B cell (primary cell): ENCODE measurements around the gene PGLYRP2. TPM values are rescaled to one million over a fixed set of nuclear protein-coding genes. Genes with fewer than 3 reads are reported as not detected.

Source experiments
- ATAC-seq: fragments of 200-7000 bp; cut with Tn5 transposase; one replicate; pipeline ENCODE4 v1.10.0; 2021; ENCODE audit warnings: low read depth, mild to moderate bottlenecking, moderate number of reproducible peaks, moderate library complexity
- CTCF ChIA-PET: fragments of 350-600 bp; sonication (Branson Sonifier 250); formaldehyde crosslinking; loops from one replicate; lab custom pipeline; 2021; ENCODE audit warnings: antibody characterized with exemption, inconsistent platforms; lab: Charles Lee
- POLR2A ChIA-PET: fragments of 350-600 bp; sonication (Branson Sonifier 250); formaldehyde crosslinking; loops from one replicate; lab custom pipeline; 2021; ENCODE audit warnings: antibody characterized with exemption; lab: Charles Lee
- DNase-seq: peaks from one replicate; pipeline ENCODE4 v3.0.0; 2013
- H2AFZ ChIP-seq: 2 replicates; pipeline ENCODE4 v1.6.1; 2012; ENCODE audit warnings: mild to moderate bottlenecking, low read depth, low read length; ENCODE audit not compliant: insufficient read depth, poor library complexity, severe bottlenecking
- H3K27ac ChIP-seq, 2 donors: 1 replicate in 1 of 2; 2 replicates in 1 of 2; pipeline ENCODE4 v1.5.1; 2012 to 2013; ENCODE audit warnings: low read length in 2 of 2, mild to moderate bottlenecking in 2 of 2, moderate library complexity in 1 of 2
- H3K27me3 ChIP-seq, 4 experiments: fragments of 200-600 bp in 1 of 4; sonication (generic) in 1 of 4; replicated peaks in 1 of 4; 1 replicate in 2 of 4; 2 replicates in 2 of 4; pipeline versions ENCODE4 v1.6.1 to v1.7.0; 2013 to 2016; ENCODE audit warnings: low read length in 3 of 4, mild to moderate bottlenecking in 2 of 4, mixed read lengths in 1 of 4, moderate library complexity in 1 of 4; ENCODE audit not compliant: insufficient read depth in 4 of 4, control insufficient read depth in 3 of 4; ENCODE audit errors: control extremely low read depth in 1 of 4
- H3K36me3 ChIP-seq, 2 experiments: replicated peaks in 1 of 2; 1 replicate in 1 of 2; 2 replicates in 1 of 2; pipeline versions ENCODE4 v1.6.1 to v1.7.1; 2013; ENCODE audit warnings: low read length in 1 of 2; ENCODE audit not compliant: insufficient read depth in 2 of 2, control insufficient read depth in 1 of 2; ENCODE audit errors: control extremely low read depth in 1 of 2, extremely low read depth in 1 of 2
- H3K4me1 ChIP-seq, 2 donors: fragments of 200-600 bp in 1 of 2; sonication (generic) in 1 of 2; 1 replicate in 1 of 2; 2 replicates in 1 of 2; pipeline versions ENCODE4 v1.5.1 to v1.6.1; 2013 to 2017; ENCODE audit warnings: low read length in 2 of 2; ENCODE audit not compliant: control insufficient read depth in 2 of 2, insufficient read depth in 2 of 2
- H3K4me2 ChIP-seq: replicated peaks from 2 replicates; pipeline ENCODE3; 2012; ENCODE audit warnings: mild to moderate bottlenecking, low read depth, low read length; ENCODE audit not compliant: poor library complexity, severe bottlenecking
- H3K4me3 ChIP-seq, 5 experiments: fragments of 200-600 bp in 1 of 5; sonication (generic) in 1 of 5; 1 replicate in 3 of 5; 2 replicates in 2 of 5; pipeline versions ENCODE4 v1.5.1 to v1.7.0; 2011 to 2016; ENCODE audit warnings: low read length in 4 of 5, mild to moderate bottlenecking in 4 of 5, low read depth in 2 of 5, control low read depth in 1 of 5, moderate library complexity in 1 of 5; ENCODE audit not compliant: insufficient read depth in 1 of 5; ENCODE audit errors: control extremely low read depth in 1 of 5, extremely low read depth in 1 of 5
- H3K79me2 ChIP-seq: fragments of 200-600 bp; sonication (generic); one replicate; pipeline ENCODE4 v1.6.0; 2016; ENCODE audit warnings: low read length; ENCODE audit not compliant: control insufficient read depth, insufficient read depth
- H3K9ac ChIP-seq: fragments of 200-600 bp; sonication (generic); 2 replicates; pipeline ENCODE4 v1.6.1; 2017; ENCODE audit warnings: mild to moderate bottlenecking, low read length, moderate library complexity
- H3K9me3 ChIP-seq, 3 donors: one replicate each; pipeline versions ENCODE4 v1.6.1 to v1.7.1; 2013; ENCODE audit warnings: low read length in 2 of 3; ENCODE audit not compliant: control insufficient read depth in 2 of 3, insufficient read depth in 1 of 3; ENCODE audit errors: control extremely low read depth in 1 of 3
- H4K20me1 ChIP-seq: 2 replicates; pipeline ENCODE4 v1.6.0; 2012; ENCODE audit warnings: mild to moderate bottlenecking, low read length; ENCODE audit not compliant: insufficient read depth, control insufficient read depth, poor library complexity, severe bottlenecking
- H3K27ac Mint-ChIP-seq: one replicate; pipeline ENCODE4 v1.8.0; 2021; ENCODE audit warnings: mixed read lengths
- H3K27me3 Mint-ChIP-seq: one replicate; pipeline ENCODE4 v1.8.0; 2021; ENCODE audit warnings: mixed read lengths
- H3K4me1 Mint-ChIP-seq: one replicate; pipeline ENCODE4 v1.8.0; 2021; ENCODE audit warnings: mixed read lengths
- H3K4me3 Mint-ChIP-seq: one replicate; pipeline ENCODE4 v1.8.0; 2021; ENCODE audit warnings: mixed read lengths
- H3K9me3 Mint-ChIP-seq: one replicate; pipeline ENCODE4 v1.8.0; 2022; ENCODE audit warnings: mixed read lengths; ENCODE audit not compliant: insufficient read depth
- CTCF ChIP-seq: fragments of 200-600 bp; IDR thresholded peaks from one replicate; pipeline ENCODE4 v1.8.0; 2022; ENCODE audit warnings: antibody characterized with exemption, mild to moderate bottlenecking
- EZH2 ChIP-seq: IDR thresholded peaks from 2 replicates; pipeline ENCODE4 v1.6.1; 2012; ENCODE audit warnings: borderline replicate concordance, low read depth, mild to moderate bottlenecking, moderate library complexity, low read length; ENCODE audit not compliant: insufficient read depth, poor library complexity, severe bottlenecking
- WGBS: methylation state at CpG from one replicate; pipeline ENCODE4 v1.1.5; 2013; ENCODE audit warnings: missing lambda C conversion rate; ENCODE audit not compliant: insufficient coverage; 5-methylcytosine and 5-hydroxymethylcytosine counted together
- intact Hi-C: fragments of 100-400 bp; cut with micrococcal nuclease; formaldehyde crosslinking; loops from one replicate; pipeline ENCODE4 v1.10.0; 2022
- polyA plus RNA-seq: library from polyadenylated mRNA; depleted of rRNA; stranded (reverse); fragments of >200 nt; gene quantifications from 2 replicates; pipeline ENCODE4 v1.2.3, GENCODE V29; 2012
- total RNA-seq, 2 donors: library from RNA; stranded (reverse); fragments of 120-200 nt in 1 of 2; gene quantifications; 1 replicate in 1 of 2; 2 replicates in 1 of 2; pipeline versions ENCODE4 v1.2.3 to v1.2.4, GENCODE V29; 2013 to 2022

PGLYRP2 gene
- total and polyA plus RNA-seq, 2 donors (not counting 1 experiment from before 2014, with no cell fraction given): not detected

- peak overlapping the region; percentile 93 for H3K27ac Mint-ChIP-seq
- H4K20me1 ChIP-seq: peaks cover 50% of the 10 kb centered on the region
- intact Hi-C loops: loop anchor here (1.0 to 2.0 kb wide), 4 partner anchors 12 to 125 kb away; partner anchors contain the start of gene RASAL3
- peaks cover 0 to 11% of the 10 kb centered on the region in 2 experiments for H3K36me3 ChIP-seq
- peaks cover 24 to 32% of the 10 kb centered on the region in 2 donors for H3K4me1 ChIP-seq
- ChIA-PET POLR2A (no interaction called here), CTCF (interaction anchor here (1.4 kb wide), 1 partner anchor 12 kb away, joined by 7 read pairs; the partner anchor contains the start of gene AKAP8L)
- peak overlapping the region; percentile 98 for H3K4me2 ChIP-seq
- H3K79me2 ChIP-seq: peaks cover 37% of the 10 kb centered on the region
- peak overlapping the region; percentile 4 to 80 (median 74) for H3K4me3 ChIP-seq
- WGBS: 24% methylated on average over 7 of the region's 7 CpGs
- peaks cover 0 to 7% (median 0%) of the 10 kb centered on the region in 3 donors for H3K9me3 ChIP-seq
- peak overlapping the region; percentile 94 for H3K4me3 Mint-ChIP-seq
- no peak for TF ChIP-seq CTCF
- no peak for TF ChIP-seq EZH2
- H3K4me1 Mint-ChIP-seq: peaks cover 27% of the 10 kb centered on the region
- no peaks in the 10 kb centered on the region for H3K27me3 Mint-ChIP-seq
- no peak for DNase-seq
- peak overlapping the region in 1 of 2 donors; percentile 71 for H3K27ac ChIP-seq
- H2AFZ ChIP-seq: peak overlapping the region; percentile 68
- no peaks in the 10 kb centered on the region for H3K27me3 ChIP-seq
- no peaks in the 10 kb centered on the region for H3K9me3 Mint-ChIP-seq
- ATAC-seq: no peak
- H3K9ac ChIP-seq: peak overlapping the region; percentile 75
These were observed 47.8 kb downstream of the PGLYRP2 start for GRCh38 chr19:15431396-15432017.

- H3K9me3 Mint-ChIP-seq: no peaks in the 10 kb centered on the region
- Histone ChIP-seq H3K4me3 (no peak overlapping the region), H3K4me1 (peaks cover 24 to 32% of the 10 kb centered on the region in 2 donors), H3K27me3 (no peaks in the 10 kb centered on the region), H3K9ac (no peak overlapping the region), H3K79me2 (peaks cover 37% of the 10 kb centered on the region), H3K9me3 (peaks cover 0 to 7% (median 0%) of the 10 kb centered on the region in 3 donors), H2AFZ (no peak overlapping the region), H3K36me3 (peaks cover 0 to 18% of the 10 kb centered on the region in 2 experiments), H4K20me1 (peaks cover 50% of the 10 kb centered on the region), H3K27ac (no peak overlapping the region), H3K4me2 (peak overlapping the region; percentile 98)
- POLR2A ChIA-PET: interaction anchor here (0.6 kb wide), 1 partner anchor 1836 kb away, joined by 3 read pairs; no protein-coding TSS in a partner anchor
- WGBS: 95% methylated on average over 10 of the region's 10 CpGs
- intact Hi-C loops: no loop called here
- no peaks in the 10 kb centered on the region for H3K27me3 Mint-ChIP-seq
- DNase-seq: no peak
- CTCF ChIA-PET: interaction anchor here (1.4 kb wide), 1 partner anchor 11 kb away, joined by 7 read pairs; the partner anchor contains the start of gene AKAP8L
- ATAC-seq: no peak
- peak overlapping the region; percentile 94 for H3K4me3 Mint-ChIP-seq
- peaks cover 29% of the 10 kb centered on the region for H3K4me1 Mint-ChIP-seq
- TF ChIP-seq CTCF (no peak), EZH2 (no peak)
- peak overlapping the region; percentile 41 for H3K27ac Mint-ChIP-seq
These were observed 48.7 kb downstream of the PGLYRP2 start for GRCh38 chr19:15430526-15431120.
